PFSK-1 (cell line): ENCODE results near the gene PTPRN2.

Experiments
- FOXP2 ChIP-seq: optimal IDR thresholded peaks from 2 replicates; pipeline ENCODE3; 2011; ENCODE audit warnings: borderline replicate concordance, control low read depth, inconsistent platforms; ENCODE audit not compliant: insufficient read depth; ENCODE audit errors: extremely low read length, extremely low read depth
- POLR2AphosphoS5 ChIP-seq: IDR thresholded peaks from 2 replicates; pipeline ENCODE4 v1.6.1; 2012; ENCODE audit warnings: low read depth, mild to moderate bottlenecking, control low read depth, low read length, moderate library complexity
- SIN3A ChIP-seq: IDR thresholded peaks from 2 replicates; pipeline ENCODE4 v1.6.1; 2012; ENCODE audit warnings: mild to moderate bottlenecking, low read length, moderate library complexity, borderline replicate concordance; ENCODE audit not compliant: insufficient read depth
- TAF1 ChIP-seq: IDR thresholded peaks from 2 replicates; pipeline ENCODE4 v1.6.1; 2012; ENCODE audit warnings: low read length, control low read depth, borderline replicate concordance; ENCODE audit not compliant: insufficient read depth
- TF ChIP-seq, protein P1 (sequence below), 2 experiments: IDR thresholded peaks; 2 replicates each; pipeline versions ENCODE4 v1.6.1 to v1.8.0; 2011 to 2012; ENCODE audit warnings: low read depth in 2 of 2, low read length in 2 of 2, control low read depth in 1 of 2, inconsistent platforms in 1 of 2, mild to moderate bottlenecking in 1 of 2, moderate library complexity in 1 of 2; ENCODE audit not compliant: insufficient read depth in 1 of 2

PTPRN2 gene

GRCh38 chr7:158103378-158103777 is 484.2 kb downstream of the PTPRN2 start:
- no peak for TF ChIP-seq SIN3A
- no peak for TF ChIP-seq POLR2AphosphoS5
- TF ChIP-seq TAF1: no peak
- no peak for TF ChIP-seq FOXP2
- TF ChIP-seq, protein P1, sequence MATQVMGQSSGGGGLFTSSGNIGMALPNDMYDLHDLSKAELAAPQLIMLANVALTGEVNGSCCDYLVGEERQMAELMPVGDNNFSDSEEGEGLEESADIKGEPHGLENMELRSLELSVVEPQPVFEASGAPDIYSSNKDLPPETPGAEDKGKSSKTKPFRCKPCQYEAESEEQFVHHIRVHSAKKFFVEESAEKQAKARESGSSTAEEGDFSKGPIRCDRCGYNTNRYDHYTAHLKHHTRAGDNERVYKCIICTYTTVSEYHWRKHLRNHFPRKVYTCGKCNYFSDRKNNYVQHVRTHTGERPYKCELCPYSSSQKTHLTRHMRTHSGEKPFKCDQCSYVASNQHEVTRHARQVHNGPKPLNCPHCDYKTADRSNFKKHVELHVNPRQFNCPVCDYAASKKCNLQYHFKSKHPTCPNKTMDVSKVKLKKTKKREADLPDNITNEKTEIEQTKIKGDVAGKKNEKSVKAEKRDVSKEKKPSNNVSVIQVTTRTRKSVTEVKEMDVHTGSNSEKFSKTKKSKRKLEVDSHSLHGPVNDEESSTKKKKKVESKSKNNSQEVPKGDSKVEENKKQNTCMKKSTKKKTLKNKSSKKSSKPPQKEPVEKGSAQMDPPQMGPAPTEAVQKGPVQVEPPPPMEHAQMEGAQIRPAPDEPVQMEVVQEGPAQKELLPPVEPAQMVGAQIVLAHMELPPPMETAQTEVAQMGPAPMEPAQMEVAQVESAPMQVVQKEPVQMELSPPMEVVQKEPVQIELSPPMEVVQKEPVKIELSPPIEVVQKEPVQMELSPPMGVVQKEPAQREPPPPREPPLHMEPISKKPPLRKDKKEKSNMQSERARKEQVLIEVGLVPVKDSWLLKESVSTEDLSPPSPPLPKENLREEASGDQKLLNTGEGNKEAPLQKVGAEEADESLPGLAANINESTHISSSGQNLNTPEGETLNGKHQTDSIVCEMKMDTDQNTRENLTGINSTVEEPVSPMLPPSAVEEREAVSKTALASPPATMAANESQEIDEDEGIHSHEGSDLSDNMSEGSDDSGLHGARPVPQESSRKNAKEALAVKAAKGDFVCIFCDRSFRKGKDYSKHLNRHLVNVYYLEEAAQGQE (IDR thresholded peaks at IDR 0.05; ENCODE audit: insufficient read depth in 1 of 2, low read depth in 2 of 2, low read length in 2 of 2): no peak

- TF ChIP-seq FOXP2: no peak
Observed at GRCh38 chr7:158102897-158103296, 484.7 kb downstream of the PTPRN2 start.

DNA sequence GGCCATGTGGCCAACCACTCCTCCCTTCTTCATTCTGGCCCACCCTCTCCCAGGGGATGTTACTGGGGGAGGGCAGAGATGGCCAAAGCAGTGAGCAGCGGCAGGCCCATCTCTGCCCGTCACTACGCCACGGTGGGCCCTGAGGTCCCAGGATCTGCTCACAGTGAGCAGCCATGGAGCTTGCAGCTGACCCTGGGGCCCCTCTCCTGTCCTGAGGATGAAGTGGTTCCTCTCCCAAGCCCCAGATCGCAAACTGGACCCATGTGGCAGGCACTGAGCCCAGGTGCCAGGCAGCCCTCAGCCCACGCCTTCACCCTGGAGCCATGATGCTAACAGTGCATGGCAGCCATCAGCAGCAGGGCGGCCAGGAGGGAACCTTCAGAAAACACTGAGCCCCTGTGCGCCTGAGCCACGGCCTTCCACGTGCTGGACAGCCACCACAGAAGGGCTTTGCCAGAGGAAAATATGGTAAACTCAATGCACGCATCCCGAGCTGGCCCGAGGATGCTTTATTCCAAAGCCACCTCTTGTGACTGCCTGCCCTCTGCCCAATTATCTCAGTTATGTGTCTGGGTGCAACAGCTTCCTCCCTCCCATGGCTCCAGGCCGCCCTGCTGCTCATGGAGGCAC is 485.7 kb downstream of the PTPRN2 start:
- TF ChIP-seq FOXP2: no peak
- TF ChIP-seq TAF1: no peak

GRCh38 chr7:158098125-158099030 is 489.2 kb downstream of the PTPRN2 start:
- TF ChIP-seq FOXP2 (no peak), SIN3A (no peak), TAF1 (no peak), POLR2AphosphoS5 (no peak)
- TF ChIP-seq, protein P1 (IDR thresholded peaks at IDR 0.05; ENCODE audit: insufficient read depth in 1 of 2, low read depth in 2 of 2, low read length in 2 of 2): no peak

DNA sequence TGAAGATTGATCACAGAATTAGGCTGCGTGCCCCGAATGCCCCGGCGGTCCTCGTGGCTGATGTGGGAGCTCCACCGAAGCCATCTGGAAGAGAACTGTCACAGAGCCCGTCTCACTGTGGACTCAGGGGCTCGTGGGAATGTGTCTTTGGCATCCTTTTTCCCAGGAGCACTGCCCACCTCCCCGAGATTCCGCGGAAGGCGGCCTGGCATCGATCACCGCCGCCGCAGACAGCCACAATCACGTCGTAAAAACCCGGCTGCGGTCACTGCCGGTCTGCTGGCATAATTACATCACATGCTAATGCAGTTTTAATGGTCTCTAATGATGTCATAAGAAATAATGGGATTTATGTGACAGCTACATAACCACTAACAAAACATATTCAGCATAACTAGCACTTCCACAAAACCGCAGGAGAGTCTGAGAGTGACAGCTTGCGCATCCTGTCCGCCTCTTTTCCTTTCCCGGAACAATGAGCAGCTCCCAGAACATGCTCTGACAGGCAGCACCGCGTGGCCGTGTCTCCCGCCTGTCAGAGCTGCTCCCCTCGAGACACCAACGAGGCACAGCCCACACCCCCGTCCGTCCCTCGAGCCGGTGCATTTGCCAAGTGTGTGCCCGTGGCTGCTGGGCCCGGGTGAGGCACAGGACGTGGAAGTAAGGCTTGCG is 490.0 kb downstream of the PTPRN2 start:
- TF ChIP-seq FOXP2 (no peak), SIN3A (no peak), POLR2AphosphoS5 (no peak)
- TF ChIP-seq, protein P1 (IDR thresholded peaks at IDR 0.05; ENCODE audit: insufficient read depth in 1 of 2, low read depth in 2 of 2, low read length in 2 of 2): no peak

DNA sequence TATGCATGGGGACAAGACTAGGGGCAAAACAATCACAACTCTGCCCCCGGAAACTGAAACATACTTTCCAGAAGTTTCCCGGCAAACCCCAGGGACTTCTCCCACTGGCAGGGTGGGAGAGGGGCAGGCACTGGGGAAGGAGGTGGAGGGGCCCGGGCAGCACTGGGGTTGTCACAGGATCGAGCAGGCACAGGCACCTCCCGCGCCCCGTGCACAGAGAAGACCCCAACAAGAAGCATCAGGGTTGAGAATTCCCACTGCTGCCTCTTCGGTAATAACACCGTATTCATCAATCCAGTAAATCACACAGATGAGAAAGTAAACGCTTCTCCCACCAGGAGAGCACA is 490.5 kb downstream of the PTPRN2 start:
- TF ChIP-seq TAF1 (no peak), POLR2AphosphoS5 (no peak), SIN3A (no peak), FOXP2 (no peak)
- TF ChIP-seq, protein P1 (IDR thresholded peaks at IDR 0.05; ENCODE audit: insufficient read depth in 1 of 2, low read depth in 2 of 2, low read length in 2 of 2): no peak
